Bronchial epithelial cell (primary cell): ENCODE data around the gene TNS2. TPM values are rescaled to one million over a fixed set of nuclear protein-coding genes. Genes with fewer than 3 reads are reported as not detected.

Source experiments
- DNase-seq: peaks from one replicate; pipeline ENCODE4 v3.0.0-alpha.2; 2010; ENCODE audit warnings: low read depth
- FAIRE-seq: peaks from 2 replicates; lab custom pipeline; 2011; peaks lifted over from hg19 to GRCh38; lab: Jason Lieb, UNC
- H3K27me3 ChIP-seq: 2 replicates; pipeline ENCODE4 v1.5.1; 2011; ENCODE audit warnings: low read length; ENCODE audit not compliant: control insufficient read depth, insufficient read depth
- H3K36me3 ChIP-seq: 2 replicates; pipeline ENCODE4 v1.5.1; 2011; ENCODE audit warnings: low read length; ENCODE audit not compliant: control insufficient read depth, insufficient read depth
- H3K4me3 ChIP-seq: 2 replicates; pipeline ENCODE4 v1.5.1; 2011; ENCODE audit warnings: mild to moderate bottlenecking, low read depth, low read length, control low read depth
- total RNA-seq: library from RNA; depleted of rRNA; stranded (reverse); fragments of >200 nt; gene quantifications from 2 replicates; pipeline ENCODE4 v1.2.1, GENCODE V29; 2014
- TF ChIP-seq, protein P1 (sequence below): IDR thresholded peaks from 2 replicates; pipeline ENCODE4 v1.5.1; 2011; ENCODE audit warnings: mild to moderate bottlenecking, moderate library complexity, low read length, control low read depth, inconsistent platforms; ENCODE audit not compliant: insufficient read depth, severe bottlenecking

Gene TNS2
- total RNA-seq, 1 donor from 2014 or later: 1.3 TPM

GRCh38 chr12:53062011-53062961, 12.4 kb downstream of the TNS2 start:
- TF ChIP-seq, protein P1, sequence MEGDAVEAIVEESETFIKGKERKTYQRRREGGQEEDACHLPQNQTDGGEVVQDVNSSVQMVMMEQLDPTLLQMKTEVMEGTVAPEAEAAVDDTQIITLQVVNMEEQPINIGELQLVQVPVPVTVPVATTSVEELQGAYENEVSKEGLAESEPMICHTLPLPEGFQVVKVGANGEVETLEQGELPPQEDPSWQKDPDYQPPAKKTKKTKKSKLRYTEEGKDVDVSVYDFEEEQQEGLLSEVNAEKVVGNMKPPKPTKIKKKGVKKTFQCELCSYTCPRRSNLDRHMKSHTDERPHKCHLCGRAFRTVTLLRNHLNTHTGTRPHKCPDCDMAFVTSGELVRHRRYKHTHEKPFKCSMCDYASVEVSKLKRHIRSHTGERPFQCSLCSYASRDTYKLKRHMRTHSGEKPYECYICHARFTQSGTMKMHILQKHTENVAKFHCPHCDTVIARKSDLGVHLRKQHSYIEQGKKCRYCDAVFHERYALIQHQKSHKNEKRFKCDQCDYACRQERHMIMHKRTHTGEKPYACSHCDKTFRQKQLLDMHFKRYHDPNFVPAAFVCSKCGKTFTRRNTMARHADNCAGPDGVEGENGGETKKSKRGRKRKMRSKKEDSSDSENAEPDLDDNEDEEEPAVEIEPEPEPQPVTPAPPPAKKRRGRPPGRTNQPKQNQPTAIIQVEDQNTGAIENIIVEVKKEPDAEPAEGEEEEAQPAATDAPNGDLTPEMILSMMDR: no peak
- DNase-seq (no peak), FAIRE-seq (no peak)
- Histone ChIP-seq H3K27me3 (no peaks in the 10 kb centered on the region), H3K4me3 (no peak overlapping the region), H3K36me3 (peaks cover 18% of the 10 kb centered on the region)

DNA sequence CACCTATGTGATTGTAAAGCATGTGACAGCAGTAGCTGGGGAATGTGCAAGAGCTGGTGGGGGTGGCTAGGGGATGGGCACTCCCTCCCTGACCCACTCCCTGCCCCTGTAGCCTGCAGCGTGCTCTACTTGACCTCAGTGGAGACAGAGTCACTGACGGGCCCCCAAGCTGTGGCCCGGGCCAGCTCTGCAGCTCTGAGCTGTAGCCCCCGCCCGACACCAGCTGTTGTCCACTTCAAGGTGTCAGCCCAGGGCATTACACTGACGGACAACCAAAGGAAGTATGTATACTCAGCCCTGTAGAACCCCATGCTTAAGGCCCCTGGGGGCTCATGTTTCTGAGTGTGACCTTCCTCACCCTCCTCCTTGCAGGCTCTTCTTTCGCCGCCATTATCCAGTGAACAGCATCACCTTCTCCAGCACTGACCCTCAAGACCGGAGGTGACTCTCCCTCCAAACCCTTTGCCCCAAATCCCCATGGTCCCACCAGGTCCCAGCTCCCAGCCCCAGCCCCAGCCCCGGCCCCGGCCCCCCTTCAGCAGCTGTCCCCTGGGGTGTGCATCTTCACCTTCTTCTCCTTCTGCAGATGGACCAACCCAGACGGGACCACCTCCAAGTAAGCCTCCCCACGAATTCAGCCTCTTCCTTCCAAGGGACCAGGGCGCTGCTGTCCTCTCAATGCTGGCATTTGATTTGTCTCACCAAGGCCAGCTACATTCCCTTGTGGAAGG, 13.3 kb downstream of the TNS2 start:
- H3K4me3 ChIP-seq: no peak overlapping the region
- peaks cover 20% of the 10 kb centered on the region for H3K36me3 ChIP-seq
- TF ChIP-seq, protein P1: no peak
- DNase-seq (no peak), FAIRE-seq (no peak)
- H3K27me3 ChIP-seq: no peaks in the 10 kb centered on the region

DNA sequence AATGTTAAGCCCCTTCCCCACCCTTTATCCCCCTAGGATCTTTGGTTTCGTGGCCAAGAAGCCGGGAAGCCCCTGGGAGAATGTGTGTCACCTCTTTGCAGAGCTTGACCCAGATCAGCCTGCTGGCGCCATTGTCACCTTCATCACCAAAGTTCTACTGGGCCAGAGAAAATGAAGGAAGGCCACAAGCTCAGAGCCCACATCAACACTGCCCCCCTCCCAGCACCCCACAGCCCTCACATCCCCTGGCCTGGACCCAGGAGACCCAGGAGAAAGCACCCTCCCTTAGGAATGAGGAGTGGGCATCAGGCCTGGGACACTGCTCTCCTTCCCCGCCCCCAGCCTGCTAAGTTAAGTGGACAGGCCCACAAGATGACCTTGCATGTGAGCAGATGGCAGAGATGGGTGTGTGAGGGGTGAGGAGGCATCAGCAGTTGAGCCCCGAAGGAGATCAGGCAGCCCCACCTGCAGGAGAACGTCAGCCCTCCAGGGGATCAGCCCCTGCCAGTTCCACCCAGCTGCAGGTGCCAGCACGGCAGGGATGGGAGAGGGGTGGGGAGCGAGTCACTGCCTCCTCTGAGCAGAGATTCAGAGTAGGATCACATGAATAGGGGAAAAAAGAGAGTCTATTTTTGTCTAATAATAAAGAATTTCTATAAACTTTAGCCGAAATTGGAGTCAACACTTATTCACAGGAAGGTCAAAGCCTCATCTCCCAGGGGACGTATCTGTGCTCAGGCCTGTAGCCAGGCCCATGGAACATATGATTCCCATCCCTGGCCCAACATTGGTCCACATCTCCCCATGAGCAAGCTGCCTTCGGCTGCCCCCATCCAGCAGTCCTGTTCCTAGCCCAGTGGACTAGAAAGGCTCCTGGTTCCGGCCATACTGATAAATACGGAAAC, 14.1 kb downstream of the TNS2 start:
- H3K4me3 ChIP-seq: no peak overlapping the region
- H3K36me3 ChIP-seq: peaks cover 20% of the 10 kb centered on the region
- H3K27me3 ChIP-seq: no peaks in the 10 kb centered on the region
- TF ChIP-seq, protein P1: no peak
- no peak for FAIRE-seq
- no peak for DNase-seq

DNA sequence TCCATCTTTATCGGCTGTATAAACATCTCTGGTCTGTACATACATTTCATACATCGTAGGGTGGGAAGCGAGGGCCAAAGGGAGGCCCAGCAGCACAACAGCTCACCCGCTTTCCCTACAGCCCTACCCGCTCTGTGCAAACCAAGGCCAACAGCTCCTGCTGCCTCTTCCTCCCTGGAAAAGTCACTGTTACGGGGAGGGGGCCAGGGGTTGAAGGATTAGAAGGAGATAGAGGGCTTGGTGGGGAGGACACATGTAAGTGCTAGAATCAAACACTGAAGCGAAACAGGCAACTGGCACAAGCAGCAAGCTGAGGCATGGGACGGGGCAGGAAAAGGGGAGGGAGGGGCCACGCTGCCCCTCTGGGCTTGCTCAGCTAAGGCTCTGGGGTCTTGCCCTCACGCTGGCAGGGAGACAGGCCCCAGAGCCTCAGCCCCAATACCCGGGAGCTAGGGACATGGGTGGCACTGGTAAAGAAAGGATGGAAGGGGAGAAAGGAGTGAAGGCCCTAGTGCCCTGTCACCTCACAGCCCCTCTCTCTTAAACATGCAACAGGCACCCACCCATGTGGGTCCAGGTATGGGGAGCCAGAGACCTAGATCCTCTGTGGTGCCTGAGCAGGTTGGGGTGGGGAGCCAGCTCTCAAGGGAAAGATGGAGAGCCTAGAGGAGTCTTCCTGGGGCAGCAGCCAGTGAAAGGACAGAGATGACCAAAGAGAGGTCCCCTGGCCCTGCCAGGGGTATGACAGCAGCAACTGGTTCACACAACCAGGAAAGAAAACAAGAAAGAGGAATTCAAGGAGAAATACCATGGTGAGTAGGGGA, 15.0 kb downstream of the TNS2 start:
- no peak for FAIRE-seq
- DNase-seq: no peak
- Histone ChIP-seq H3K36me3 (peaks cover 20% of the 10 kb centered on the region), H3K27me3 (no peaks in the 10 kb centered on the region), H3K4me3 (no peak overlapping the region)
- TF ChIP-seq, protein P1: no peak

GRCh38 chr12:53065470-53065869, 15.6 kb downstream of the TNS2 start:
- Histone ChIP-seq H3K4me3 (no peak overlapping the region), H3K36me3 (peaks cover 20% of the 10 kb centered on the region), H3K27me3 (no peaks in the 10 kb centered on the region)
- FAIRE-seq: peak; percentile 36
- TF ChIP-seq, protein P1: no peak
- no peak for DNase-seq
